ENCODE data around the gene MZT2A. TPM values are rescaled to one million over a fixed set of nuclear protein-coding genes. Genes with fewer than 3 reads are reported as not detected.
"Not testable (repeated sequence)": the region's sequence is repeated elsewhere in the genome, so short reads cannot be mapped to it uniquely, and the experiment has no call there.

MZT2A gene
- polyA plus RNA-seq (2013, experiment 1 of 2), result 169 TPM
- polyA plus RNA-seq (2013, experiment 2 of 2), result 169 TPM

GRCh38 chr2:131492015-131492417 lies at the start of gene MZT2A:
Gene MZT2A, minus strand, starts transcription at chr2:131492397. Its CDS starts 21 bp downstream, at chr2:131492376.
- H2AFZ ChIP-seq (ENCODE audit: low read depth, low read length), result peak within 1 kb of the TSS; percentile 94
- H3K4me3 ChIP-seq (ENCODE audit: insufficient read depth in 1 of 2, low read depth in 1 of 2, low read length in 2 of 2), result peak within 1 kb of the TSS; percentile 83 to 99
- peak within 1 kb of the TSS; percentile 13 for H2AK5ac ChIP-seq (ENCODE audit: low read length, severe bottlenecking)
- H3K23ac ChIP-seq (ENCODE audit: low read length in 2 of 2), result peak within 1 kb of the TSS in 1 of 2 experiments; percentile 70
- not testable (repeated sequence) for DNase-seq; H3K9me3 ChIP-seq (ENCODE audit: control insufficient read depth, low read length); H3K79me1 ChIP-seq (replicated peaks; ENCODE audit: low read length, poor library complexity, severe bottlenecking); H3K27me3 ChIP-seq (ENCODE audit: control insufficient read depth in 1 of 2, insufficient read depth in 1 of 2, low read length in 2 of 2)
- H4K8ac ChIP-seq (ENCODE audit: low read length), result peak within 1 kb of the TSS; percentile 98
- H2BK120ac ChIP-seq (ENCODE audit: low read depth, low read length), result peak within 1 kb of the TSS; percentile 61
- peak within 1 kb of the TSS in 1 of 2 experiments; percentile 98 for H3K14ac ChIP-seq (ENCODE audit: low read length in 2 of 2)
- peaks cover 34% of the 10 kb centered on the region for H3K4me1 ChIP-seq (ENCODE audit: control insufficient read depth, insufficient read depth, low read depth, low read length)
- H2BK5ac ChIP-seq (ENCODE audit: low read depth, low read length, poor library complexity, severe bottlenecking), result peak within 1 kb of the TSS; percentile 80
- peak within 1 kb of the TSS; percentile 69 to 96 for H3K4ac ChIP-seq (ENCODE audit: low read depth in 1 of 2, low read length in 2 of 2)
- H3K9ac ChIP-seq (ENCODE audit: low read length), result peak within 1 kb of the TSS; percentile 96
- peak within 1 kb of the TSS; percentile 90 for H3K4me2 ChIP-seq (ENCODE audit: low read length, poor library complexity, severe bottlenecking)
- H2BK15ac ChIP-seq (ENCODE audit: low read depth, poor library complexity, severe bottlenecking), result peak within 1 kb of the TSS; percentile 98
- H3K36me3 ChIP-seq (ENCODE audit: control insufficient read depth in 1 of 2, insufficient read depth in 2 of 2, low read depth in 1 of 2, low read length in 2 of 2), result peaks cover 4 to 14% of the 10 kb centered on the region in 2 experiments
- H4K91ac ChIP-seq (ENCODE audit: low read length), result peak within 1 kb of the TSS; percentile 97
- 1% methylated on average over 41 of the region's 53 CpGs for WGBS
- H3K18ac ChIP-seq (ENCODE audit: low read depth in 1 of 2, low read length in 2 of 2), result peak within 1 kb of the TSS; percentile 90 to 97
- peak within 1 kb of the TSS; percentile 89 for H3K27ac ChIP-seq (ENCODE audit: low read length, poor library complexity, severe bottlenecking)
- H2BK12ac ChIP-seq (ENCODE audit: low read length in 2 of 2), result peak within 1 kb of the TSS in 1 of 2 experiments; percentile 52

- H3K9ac ChIP-seq (ENCODE audit: low read length); H3K27ac ChIP-seq (ENCODE audit: low read length, poor library complexity, severe bottlenecking); H3K9me3 ChIP-seq (ENCODE audit: control insufficient read depth, low read length): not testable (repeated sequence)
Observed at GRCh38 chr2:131538856-131539255, 46.7 kb upstream of the MZT2A start.

GRCh38 chr2:131536841-131537240 lies 44.6 kb upstream of the MZT2A start:
- WGBS, result 96% methylated on average over 13 of the region's 14 CpGs

More at GRCh38 chr2:131538856-131539255, 46.7 kb upstream of the MZT2A start:
- WGBS, result 97% methylated on average over 13 of the region's 13 CpGs
- not testable (repeated sequence) for DNase-seq; H3K27me3 ChIP-seq (ENCODE audit: control insufficient read depth in 1 of 2, insufficient read depth in 1 of 2, low read length in 2 of 2); H3K4ac ChIP-seq (ENCODE audit: low read depth in 1 of 2, low read length in 2 of 2); H3K4me2 ChIP-seq (ENCODE audit: low read length, poor library complexity, severe bottlenecking); H2BK5ac ChIP-seq (ENCODE audit: low read depth, low read length, poor library complexity, severe bottlenecking); H3K4me3 ChIP-seq (ENCODE audit: insufficient read depth in 1 of 2, low read depth in 1 of 2, low read length in 2 of 2); H2BK12ac ChIP-seq (ENCODE audit: low read length in 2 of 2); H2AFZ ChIP-seq (ENCODE audit: low read depth, low read length); H2BK15ac ChIP-seq (ENCODE audit: low read depth, poor library complexity, severe bottlenecking); H3K36me3 ChIP-seq (ENCODE audit: control insufficient read depth in 1 of 2, insufficient read depth in 2 of 2, low read depth in 1 of 2, low read length in 2 of 2); H4K8ac ChIP-seq (ENCODE audit: low read length); H2AK5ac ChIP-seq (ENCODE audit: low read length, severe bottlenecking); H3K23ac ChIP-seq (ENCODE audit: low read length in 2 of 2); H3K14ac ChIP-seq (ENCODE audit: low read length in 2 of 2); H3K18ac ChIP-seq (ENCODE audit: low read depth in 1 of 2, low read length in 2 of 2); H3K4me1 ChIP-seq (ENCODE audit: control insufficient read depth, insufficient read depth, low read depth, low read length); H3K79me1 ChIP-seq (replicated peaks; ENCODE audit: low read length, poor library complexity, severe bottlenecking); H2BK120ac ChIP-seq (ENCODE audit: low read depth, low read length); H4K91ac ChIP-seq (ENCODE audit: low read length)

GRCh38 chr2:131535951-131536826 lies 44.0 kb upstream of the MZT2A start:
- H3K23ac ChIP-seq (ENCODE audit: low read length in 2 of 2); H3K27me3 ChIP-seq (ENCODE audit: control insufficient read depth in 1 of 2, insufficient read depth in 1 of 2, low read length in 2 of 2); H3K14ac ChIP-seq (ENCODE audit: low read length in 2 of 2); H3K4ac ChIP-seq (ENCODE audit: low read depth in 1 of 2, low read length in 2 of 2); H3K4me3 ChIP-seq (ENCODE audit: insufficient read depth in 1 of 2, low read depth in 1 of 2, low read length in 2 of 2); H2AFZ ChIP-seq (ENCODE audit: low read depth, low read length); H2BK120ac ChIP-seq (ENCODE audit: low read depth, low read length); H3K9ac ChIP-seq (ENCODE audit: low read length); H2BK15ac ChIP-seq (ENCODE audit: low read depth, poor library complexity, severe bottlenecking); H3K79me1 ChIP-seq (replicated peaks; ENCODE audit: low read length, poor library complexity, severe bottlenecking); DNase-seq; H2AK5ac ChIP-seq (ENCODE audit: low read length, severe bottlenecking); H3K4me2 ChIP-seq (ENCODE audit: low read length, poor library complexity, severe bottlenecking); H2BK12ac ChIP-seq (ENCODE audit: low read length in 2 of 2); H3K36me3 ChIP-seq (ENCODE audit: control insufficient read depth in 1 of 2, insufficient read depth in 2 of 2, low read depth in 1 of 2, low read length in 2 of 2); H4K91ac ChIP-seq (ENCODE audit: low read length); H2BK5ac ChIP-seq (ENCODE audit: low read depth, low read length, poor library complexity, severe bottlenecking); H4K8ac ChIP-seq (ENCODE audit: low read length); H3K9me3 ChIP-seq (ENCODE audit: control insufficient read depth, low read length); H3K27ac ChIP-seq (ENCODE audit: low read length, poor library complexity, severe bottlenecking); H3K4me1 ChIP-seq (ENCODE audit: control insufficient read depth, insufficient read depth, low read depth, low read length); H3K18ac ChIP-seq (ENCODE audit: low read depth in 1 of 2, low read length in 2 of 2): not testable (repeated sequence)
- WGBS, result 92% methylated on average over 19 of the region's 21 CpGs

More at GRCh38 chr2:131536841-131537240, 44.6 kb upstream of the MZT2A start:
- H2BK15ac ChIP-seq (ENCODE audit: low read depth, poor library complexity, severe bottlenecking); H3K27ac ChIP-seq (ENCODE audit: low read length, poor library complexity, severe bottlenecking); H2AK5ac ChIP-seq (ENCODE audit: low read length, severe bottlenecking); H4K8ac ChIP-seq (ENCODE audit: low read length); H3K14ac ChIP-seq (ENCODE audit: low read length in 2 of 2); H2BK120ac ChIP-seq (ENCODE audit: low read depth, low read length); H3K4me3 ChIP-seq (ENCODE audit: insufficient read depth in 1 of 2, low read depth in 1 of 2, low read length in 2 of 2); H3K18ac ChIP-seq (ENCODE audit: low read depth in 1 of 2, low read length in 2 of 2); H4K91ac ChIP-seq (ENCODE audit: low read length); DNase-seq; H3K27me3 ChIP-seq (ENCODE audit: control insufficient read depth in 1 of 2, insufficient read depth in 1 of 2, low read length in 2 of 2); H3K79me1 ChIP-seq (replicated peaks; ENCODE audit: low read length, poor library complexity, severe bottlenecking); H3K9ac ChIP-seq (ENCODE audit: low read length); H3K4ac ChIP-seq (ENCODE audit: low read depth in 1 of 2, low read length in 2 of 2); H3K4me2 ChIP-seq (ENCODE audit: low read length, poor library complexity, severe bottlenecking); H2BK12ac ChIP-seq (ENCODE audit: low read length in 2 of 2); H2BK5ac ChIP-seq (ENCODE audit: low read depth, low read length, poor library complexity, severe bottlenecking); H3K23ac ChIP-seq (ENCODE audit: low read length in 2 of 2); H3K9me3 ChIP-seq (ENCODE audit: control insufficient read depth, low read length); H3K4me1 ChIP-seq (ENCODE audit: control insufficient read depth, insufficient read depth, low read depth, low read length); H2AFZ ChIP-seq (ENCODE audit: low read depth, low read length); H3K36me3 ChIP-seq (ENCODE audit: control insufficient read depth in 1 of 2, insufficient read depth in 2 of 2, low read depth in 1 of 2, low read length in 2 of 2): not testable (repeated sequence)

Data from mesenchymal stem cell (in vitro differentiated cells and primary cell).